Activated naive CD8-positive, alpha-beta T cell treated with anti-CD3 and anti-CD28 coated beads, Interleukin-2, amount 50 U/mL, for 16 hours (primary cell): ENCODE results near the gene BRSK1.

Experiments
- DNase-seq: peaks from one replicate; pipeline ENCODE4 v3.0.0-alpha.2; 2020; ENCODE audit warnings: low read depth, low spot score

BRSK1 gene

GRCh38 chr19:55273978-55274707, 9.7 kb upstream of the BRSK1 start:
- no peak for DNase-seq

DNA sequence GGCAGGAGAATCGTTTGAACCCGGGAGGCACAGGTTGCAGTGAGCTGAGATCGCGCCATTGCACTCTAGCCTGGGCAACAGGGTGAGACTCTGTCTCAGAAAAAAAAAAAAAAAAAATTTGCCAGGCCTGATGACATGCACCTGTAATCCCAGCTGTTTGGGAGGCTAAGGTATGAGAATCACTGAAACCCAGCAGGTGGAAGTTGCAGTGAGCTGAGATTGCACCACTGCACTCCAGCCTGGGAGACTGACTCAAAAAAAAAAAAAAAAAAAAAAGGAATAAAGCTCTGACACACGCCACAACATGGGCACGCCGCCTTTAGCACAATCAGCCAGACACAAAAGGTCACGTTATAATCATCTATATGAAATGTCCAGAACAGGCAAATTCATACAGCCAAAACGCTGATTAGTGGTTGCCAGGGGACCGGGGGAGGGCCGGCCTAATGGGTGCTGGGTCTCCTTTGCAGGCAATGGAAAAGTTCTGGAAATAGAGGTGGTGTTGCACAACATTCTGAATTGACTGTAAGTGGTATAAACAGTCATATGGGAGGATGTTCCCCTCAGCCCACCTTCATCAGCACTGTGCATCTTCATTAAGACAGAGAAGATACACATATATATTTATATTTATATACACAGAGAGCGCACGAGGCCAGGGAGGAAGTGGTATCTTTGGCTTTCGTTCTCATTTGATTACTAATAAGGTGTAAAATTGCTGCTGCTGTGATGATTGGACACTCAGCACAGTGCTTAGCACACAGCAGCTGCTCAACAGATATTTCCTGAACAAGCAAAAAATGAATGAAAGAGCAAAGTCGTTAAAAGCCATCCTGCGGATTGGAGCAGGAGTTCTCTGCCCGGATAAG, 7.7 kb upstream of the BRSK1 start:
- no peak for DNase-seq

DNA sequence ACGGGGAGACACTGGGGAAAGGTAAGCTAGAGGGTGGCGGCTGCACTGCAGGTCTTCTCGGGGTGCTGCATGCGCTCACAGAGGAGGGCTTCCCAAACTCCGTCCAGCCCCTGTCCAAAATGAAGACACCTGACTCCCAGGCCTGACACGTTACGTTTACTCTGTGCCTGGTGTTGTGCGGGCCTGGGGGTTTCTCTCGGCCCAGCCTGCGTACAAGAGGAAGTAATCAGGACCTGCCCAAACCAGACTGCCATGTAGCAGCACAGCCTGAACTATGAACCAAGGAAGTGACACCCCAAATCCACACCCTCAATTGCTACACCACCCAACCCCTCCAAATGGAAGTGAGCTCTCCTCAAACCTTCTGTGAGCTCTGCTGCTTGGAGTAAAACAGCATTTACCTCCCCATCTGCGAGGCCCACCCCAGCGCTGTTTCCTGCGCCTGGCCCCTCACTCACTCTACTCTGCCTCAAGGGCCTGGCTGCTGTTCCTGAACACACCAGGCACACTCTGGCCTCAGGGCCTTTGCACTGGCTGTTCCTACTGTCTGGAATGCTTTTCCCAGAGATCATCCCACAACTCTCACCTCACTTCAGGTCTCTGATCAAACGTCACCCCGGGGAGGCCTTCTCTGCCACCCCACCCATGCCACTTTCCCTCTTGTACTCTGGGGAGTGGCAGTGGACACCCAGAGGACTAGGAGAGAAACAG, 6.9 kb upstream of the BRSK1 start:
- DNase-seq: no peak

DNA sequence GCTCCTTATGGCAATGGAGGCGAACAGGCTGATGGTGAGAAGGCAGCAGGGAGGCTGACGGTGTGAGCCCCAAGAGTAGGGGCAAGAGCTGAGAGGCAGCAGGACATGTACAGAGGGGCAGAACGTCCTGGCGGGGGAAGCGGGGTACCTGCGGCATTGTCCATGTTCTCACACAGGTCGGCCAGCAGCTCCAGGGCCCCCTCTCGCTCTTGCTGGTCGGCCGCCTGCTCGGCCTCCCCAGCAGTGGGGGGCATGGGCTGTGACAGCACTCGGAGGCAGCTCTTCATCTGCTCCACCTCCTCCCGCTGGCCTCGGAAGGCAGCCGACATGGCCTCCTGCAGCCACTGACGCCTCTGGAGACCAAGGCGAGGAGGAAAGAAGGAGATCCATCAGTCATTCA, 6.3 kb upstream of the BRSK1 start:
- DNase-seq: no peak

DNA sequence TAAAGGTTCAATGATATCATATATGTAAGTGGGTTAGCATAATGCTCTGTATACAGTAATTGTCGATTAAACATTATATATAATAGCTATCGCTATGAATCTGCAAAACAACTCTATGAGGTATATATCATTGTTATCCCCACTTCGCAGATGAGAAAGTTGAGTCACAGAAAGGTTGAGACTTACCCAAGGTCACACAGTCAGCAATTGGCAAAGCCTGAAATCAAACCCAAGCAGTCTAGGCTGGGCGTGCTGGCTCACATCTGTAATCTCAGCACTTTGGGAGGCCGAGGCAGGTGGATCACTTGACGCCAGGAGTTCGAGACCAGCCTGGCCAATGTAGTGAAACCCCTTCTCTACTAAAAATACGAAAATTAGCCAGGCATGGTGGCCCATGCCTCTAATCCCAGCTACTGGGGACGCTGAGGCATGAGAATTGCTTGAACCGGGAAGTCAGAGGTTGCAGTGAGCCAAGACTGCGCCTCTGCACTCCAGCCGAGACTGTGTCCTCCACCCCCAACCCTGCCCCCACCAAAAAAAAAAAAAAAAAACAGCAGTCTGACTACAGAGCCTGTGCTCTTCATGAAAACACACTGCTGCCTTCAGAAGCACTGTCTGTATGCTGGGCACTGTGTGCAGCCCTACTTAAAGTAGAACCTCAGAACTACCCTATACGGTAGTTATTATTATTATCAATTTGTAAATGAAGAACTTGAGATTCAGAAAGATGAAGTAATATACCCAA, 5.2 kb upstream of the BRSK1 start:
- no peak for DNase-seq

GRCh38 chr19:55279340-55279739, 4.5 kb upstream of the BRSK1 start:
- DNase-seq: no peak

DNA sequence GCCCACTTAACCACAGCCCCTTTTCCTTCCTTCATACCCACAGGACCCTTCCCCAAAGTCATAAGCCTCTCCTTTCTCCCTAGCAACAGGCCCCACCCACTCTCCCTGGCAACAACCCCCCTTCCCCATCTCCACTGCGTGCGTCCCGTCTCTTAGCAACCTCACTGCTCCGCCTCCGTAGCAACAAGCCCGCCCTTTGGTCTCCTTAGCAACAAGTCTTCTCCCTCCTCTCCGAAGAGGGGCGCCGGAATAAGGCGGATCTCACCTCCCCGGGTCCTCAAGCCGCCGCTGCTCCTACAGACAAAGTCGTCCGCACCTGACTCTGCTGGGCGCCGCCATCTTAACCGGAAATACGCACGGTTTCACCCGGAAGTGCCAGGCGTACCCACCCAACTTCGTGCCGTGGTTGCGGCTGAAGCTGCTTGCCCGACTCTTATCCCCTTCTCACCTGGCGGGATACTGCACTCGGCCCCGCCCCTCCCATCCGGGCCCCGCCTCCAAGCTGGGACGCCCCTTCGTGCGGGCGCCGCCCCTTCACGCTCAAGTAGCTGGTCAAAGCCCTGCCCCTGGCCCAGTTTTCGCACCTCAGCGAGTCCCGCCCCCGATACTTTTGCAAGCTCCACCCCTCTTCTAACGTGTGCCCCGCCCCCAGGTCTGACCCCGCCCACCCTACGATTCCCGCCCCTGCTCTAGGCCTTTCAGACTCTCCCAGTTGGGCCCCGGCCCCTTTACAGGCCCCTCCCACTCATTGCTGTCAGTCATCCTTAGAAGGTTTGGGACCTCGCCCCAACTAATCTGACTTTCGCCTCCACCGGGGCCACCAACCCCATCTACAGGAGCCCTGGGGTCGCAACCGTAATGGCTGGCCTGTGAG, 3.8 kb upstream of the BRSK1 start, which contains the start of gene HSPBP1:
TSS of gene HSPBP1 (minus strand) at position 341 of the 874 bp plus-strand sequence. CDS start 502 bp downstream, outside the sequence.
- DNase-seq: peak; percentile 86

DNA sequence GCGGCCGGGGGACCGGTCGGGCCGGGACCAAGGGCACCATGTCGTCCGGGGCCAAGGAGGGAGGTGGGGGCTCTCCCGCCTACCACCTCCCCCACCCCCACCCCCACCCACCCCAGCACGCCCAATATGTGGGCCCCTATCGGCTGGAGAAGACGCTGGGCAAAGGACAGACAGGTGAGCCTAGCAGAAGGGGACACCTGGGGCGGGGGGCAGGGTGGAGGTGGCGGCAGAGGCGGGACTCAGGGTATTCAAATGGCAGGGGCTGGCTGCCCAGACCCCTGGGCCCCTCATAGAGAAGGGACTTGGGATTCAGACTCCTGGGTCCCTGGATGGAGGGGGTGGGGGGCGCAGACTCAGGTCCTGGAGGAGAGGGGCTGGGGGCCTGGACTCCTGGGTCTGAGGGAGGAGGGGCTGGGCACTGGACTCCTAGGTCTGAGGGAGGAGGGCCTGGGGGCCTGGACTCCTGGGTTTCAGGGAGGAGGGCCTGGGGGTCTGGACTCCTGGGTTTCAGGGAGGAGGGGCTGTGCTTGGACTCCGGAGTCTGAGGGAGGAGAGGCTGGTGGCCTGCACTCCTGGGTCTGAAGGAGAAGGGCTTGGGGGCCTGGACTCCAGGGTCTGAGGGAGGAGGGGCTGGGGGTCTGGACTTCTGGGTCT, 735 bp downstream of the BRSK1 start:
- DNase-seq: no peak

DNA sequence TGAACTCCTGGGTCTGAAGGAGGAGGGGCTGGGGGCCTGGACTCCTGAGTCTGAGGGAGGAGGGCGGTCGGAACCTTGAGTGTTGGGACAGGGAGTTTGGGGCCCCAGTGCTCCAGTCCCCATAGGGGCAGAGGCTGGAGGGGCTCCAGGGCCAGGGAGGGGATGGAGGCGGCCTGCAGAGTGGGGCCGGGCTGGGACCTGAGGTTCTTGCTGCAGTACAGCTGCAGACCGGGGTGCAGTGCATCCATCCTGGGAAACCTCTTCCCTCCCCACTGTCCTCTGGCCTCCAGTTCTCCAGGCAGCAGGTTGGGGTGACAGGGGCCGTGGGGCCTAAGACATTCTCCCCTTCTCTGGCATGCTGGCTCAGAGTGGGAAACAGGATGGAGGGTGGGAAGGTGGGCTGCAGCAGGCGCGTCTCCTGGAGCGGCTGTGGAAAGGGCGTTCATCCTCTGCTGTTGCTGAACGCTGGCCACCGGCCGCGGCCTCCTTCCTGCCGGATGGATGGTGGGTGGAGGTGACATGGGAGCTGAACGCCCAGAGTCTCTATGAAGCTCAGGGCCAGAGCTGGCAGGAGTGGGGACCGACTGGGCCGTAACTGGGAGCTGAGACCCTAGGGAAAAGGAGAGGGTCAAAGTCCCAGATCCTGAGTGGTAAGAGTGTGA, 1.6 kb downstream of the BRSK1 start:
- DNase-seq: no peak

GRCh38 chr19:55287361-55288079, 3.7 kb downstream of the BRSK1 start:
- DNase-seq: no peak

DNA sequence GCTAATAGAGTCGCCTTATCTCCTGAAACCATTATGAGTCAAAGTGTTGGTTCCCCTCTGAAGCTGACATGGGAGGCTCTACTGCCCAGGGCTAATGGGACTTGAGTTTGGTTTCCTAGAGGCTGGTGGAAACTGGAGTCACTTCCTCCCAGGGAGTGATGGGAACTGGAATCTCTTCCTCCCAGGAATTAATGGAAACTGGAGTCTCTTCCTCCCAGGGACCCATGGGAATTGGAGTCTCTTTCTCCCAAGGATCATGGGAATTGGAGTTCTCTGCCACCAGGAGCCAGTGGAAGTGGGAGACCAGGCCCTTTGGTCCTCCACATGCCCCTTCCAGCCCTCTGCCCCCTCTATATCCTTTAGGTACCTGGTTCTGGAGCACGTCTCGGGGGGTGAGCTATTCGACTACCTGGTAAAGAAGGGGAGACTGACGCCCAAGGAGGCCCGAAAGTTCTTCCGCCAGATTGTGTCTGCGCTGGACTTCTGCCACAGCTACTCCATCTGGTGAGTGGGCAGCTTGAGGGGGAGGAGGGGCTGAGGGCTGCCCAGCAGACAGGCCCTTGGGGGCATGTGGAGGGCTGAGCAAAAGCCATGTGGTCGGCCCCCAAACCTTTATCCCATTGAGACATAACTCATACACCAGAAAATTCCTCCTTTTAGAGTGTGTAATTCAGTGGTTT, 5.5 kb downstream of the BRSK1 start:
- DNase-seq: no peak

- no peak for DNase-seq
Observed at GRCh38 chr19:55297267-55297666, 13.5 kb downstream of the BRSK1 start.

GRCh38 chr19:55299991-55300390, 16.2 kb downstream of the BRSK1 start:
- DNase-seq: no peak

DNA sequence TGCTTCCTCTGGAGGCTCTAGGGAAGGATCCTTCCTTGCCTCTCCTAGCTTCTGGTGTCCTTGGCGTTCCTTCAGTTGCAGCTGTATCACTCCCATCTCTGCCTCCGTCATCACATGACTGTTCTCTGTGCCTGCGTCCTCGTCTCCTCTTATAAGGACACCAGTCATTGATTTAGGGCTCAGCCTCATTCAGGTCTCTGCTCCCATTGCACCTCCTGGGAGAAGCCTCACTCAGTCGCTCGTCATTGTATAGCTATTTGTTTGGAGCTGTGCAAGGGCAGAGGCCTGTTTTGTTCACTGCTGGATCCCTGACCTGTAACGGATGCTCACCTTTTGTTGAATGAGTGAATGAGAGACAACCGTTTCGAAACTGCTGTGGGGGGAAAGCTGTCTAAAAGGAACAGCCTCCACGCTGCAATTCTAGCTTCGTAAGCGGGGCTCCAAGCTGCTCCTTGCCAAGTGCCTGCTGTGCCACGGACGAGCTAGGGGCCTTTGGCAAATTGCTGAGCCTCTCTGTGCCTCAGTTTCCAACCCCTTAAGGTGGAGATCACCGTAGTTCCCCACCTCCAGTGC, 17.2 kb downstream of the BRSK1 start:
- DNase-seq: no peak

DNA sequence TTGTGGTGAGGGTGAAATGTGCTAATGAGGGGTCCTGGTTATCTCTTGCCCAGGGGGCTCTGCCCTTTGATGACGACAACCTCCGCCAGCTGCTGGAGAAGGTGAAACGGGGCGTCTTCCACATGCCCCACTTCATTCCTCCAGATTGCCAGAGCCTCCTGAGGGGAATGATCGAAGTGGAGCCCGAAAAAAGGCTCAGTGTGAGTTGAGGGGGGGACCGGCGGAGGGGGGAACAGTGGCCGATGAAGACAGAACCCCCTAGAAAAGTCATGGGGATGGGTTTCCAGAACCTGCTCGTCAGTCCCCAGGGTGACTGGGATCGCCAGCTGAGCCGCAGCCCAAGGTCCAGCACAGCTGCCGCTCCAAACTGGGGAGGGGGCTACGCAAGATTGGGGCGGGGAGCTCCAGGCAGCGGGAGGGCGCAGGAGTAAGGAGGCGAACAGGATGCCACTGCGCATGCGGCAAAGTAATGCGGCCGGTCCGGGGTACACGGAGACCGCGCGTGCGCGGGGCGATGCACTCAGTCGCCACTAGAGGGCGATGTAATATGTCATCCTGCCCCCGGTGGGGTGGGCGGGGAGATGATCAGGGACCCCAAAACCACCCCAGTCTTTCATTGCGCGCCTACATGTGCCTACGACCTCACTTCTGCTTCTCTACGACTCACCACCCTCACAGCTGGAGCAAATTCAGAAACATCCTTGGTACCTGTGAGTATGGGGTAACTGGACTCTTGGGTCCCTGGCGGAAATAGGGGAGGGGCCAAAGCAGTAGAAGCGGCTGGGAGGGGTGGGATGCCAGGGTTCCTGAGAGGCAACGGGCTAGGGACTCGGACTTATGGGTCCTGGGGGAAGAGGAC, 17.9 kb downstream of the BRSK1 start:
- peak; percentile 96 for DNase-seq

- DNase-seq: no peak
Observed at GRCh38 chr19:55302318-55302703, 18.5 kb downstream of the BRSK1 start.

GRCh38 chr19:55303477-55303876, 19.7 kb downstream of the BRSK1 start:
- DNase-seq: no peak
